T-helper 17 cell (primary cell): ENCODE measurements around the gene FAHD2B. TPM values are rescaled to one million over a fixed set of nuclear protein-coding genes. Genes with fewer than 3 reads are reported as not detected.
A peak's percentile ranks its signal among the peaks of the same experiment; 100 is the strongest.
"Not testable (repeated sequence)": the region's sequence is repeated elsewhere in the genome, so short reads cannot be mapped to it uniquely, and the experiment has no call there.

Source experiments
- ATAC-seq: fragments of 150-1000 bp; cut with Tn5 transposase; 2 replicates; pipeline ENCODE4 v1.10.0; 2021; ENCODE audit warnings: mild to moderate bottlenecking, moderate library complexity
- DNase-seq, 3 donors: peaks; one replicate each; pipeline versions ENCODE4 v3.0.0 to v3.0.0-alpha.2; 2020 to 2021
- H3K9me3 ChIP-seq: one replicate; pipeline ENCODE4 v1.7.0; 2013; ENCODE audit warnings: low read length, mild to moderate bottlenecking; ENCODE audit not compliant: control insufficient read depth, poor library complexity, severe bottlenecking
- H3K27ac Mint-ChIP-seq: one replicate; pipeline ENCODE4 v1.8.0; 2022; ENCODE audit warnings: mild to moderate bottlenecking, moderate library complexity, mixed read lengths
- H3K27me3 Mint-ChIP-seq: one replicate; pipeline ENCODE4 v1.8.0; 2022; ENCODE audit warnings: mixed read lengths
- H3K36me3 Mint-ChIP-seq: one replicate; pipeline ENCODE4 v1.8.0; 2022; ENCODE audit warnings: low read depth, mixed read lengths
- H3K4me1 Mint-ChIP-seq: one replicate; pipeline ENCODE4 v1.8.0; 2022; ENCODE audit warnings: mild to moderate bottlenecking, mixed read lengths
- H3K4me3 Mint-ChIP-seq: one replicate; pipeline ENCODE4 v1.8.0; 2022; ENCODE audit warnings: mild to moderate bottlenecking, moderate library complexity, mixed read lengths
- total RNA-seq, 4 donors: library from RNA in 2 of 4; stranded (reverse) in 2 of 4; gene quantifications; one replicate each; pipeline ENCODE4 v1.2.3 and lab custom pipeline; 2022 to 2026

The FAHD2B gene
- total RNA-seq, 2 donors from 2014 or later, result 16.9 to 21.4 TPM

DNA sequence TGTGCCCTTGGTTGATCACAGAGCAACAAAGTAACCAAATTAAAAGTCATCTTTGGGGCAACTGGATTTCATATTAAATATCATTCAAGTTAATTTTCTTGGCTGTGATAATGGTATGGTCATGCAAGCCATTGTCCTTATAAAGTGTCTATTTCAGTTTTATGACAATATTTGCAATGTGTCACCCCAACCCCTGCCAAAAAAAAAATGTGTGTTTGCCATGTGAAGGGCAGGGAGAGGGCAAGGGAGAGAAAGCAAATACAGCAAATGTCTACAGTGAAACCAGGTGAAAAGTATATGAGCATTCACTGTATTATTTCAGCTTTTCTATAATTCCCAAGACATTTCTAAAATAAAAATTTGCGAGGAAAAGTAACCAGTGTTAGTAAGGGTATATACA, 6.0 kb downstream of the FAHD2B start:
- H3K4me3 Mint-ChIP-seq, H3K4me1 Mint-ChIP-seq, H3K9me3 ChIP-seq, H3K36me3 Mint-ChIP-seq, ATAC-seq, H3K27ac Mint-ChIP-seq, H3K27me3 Mint-ChIP-seq, DNase-seq: not testable (repeated sequence)

DNA sequence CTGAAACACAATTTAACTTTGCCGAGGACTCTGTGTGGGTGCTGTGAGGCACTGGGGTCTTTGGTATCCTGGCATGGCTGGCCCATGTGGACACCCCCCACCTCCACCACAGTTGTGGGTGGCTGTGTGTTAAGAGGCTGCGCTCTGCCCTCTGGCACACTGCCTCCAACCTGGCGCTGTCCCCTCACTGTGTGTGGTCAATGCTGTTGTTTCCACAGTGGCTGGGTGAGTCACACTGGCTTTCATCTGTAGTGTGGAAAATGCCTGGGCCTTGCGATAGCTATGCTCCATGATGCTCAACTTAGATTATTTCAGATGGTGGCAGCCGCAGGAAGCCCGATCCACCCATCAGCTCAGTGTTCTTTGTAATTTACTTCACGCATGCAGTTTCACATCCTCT, 9.6 kb downstream of the FAHD2B start:
- not testable (repeated sequence) for H3K27me3 Mint-ChIP-seq, H3K27ac Mint-ChIP-seq, DNase-seq, H3K4me1 Mint-ChIP-seq, H3K9me3 ChIP-seq, ATAC-seq, H3K4me3 Mint-ChIP-seq, H3K36me3 Mint-ChIP-seq

DNA sequence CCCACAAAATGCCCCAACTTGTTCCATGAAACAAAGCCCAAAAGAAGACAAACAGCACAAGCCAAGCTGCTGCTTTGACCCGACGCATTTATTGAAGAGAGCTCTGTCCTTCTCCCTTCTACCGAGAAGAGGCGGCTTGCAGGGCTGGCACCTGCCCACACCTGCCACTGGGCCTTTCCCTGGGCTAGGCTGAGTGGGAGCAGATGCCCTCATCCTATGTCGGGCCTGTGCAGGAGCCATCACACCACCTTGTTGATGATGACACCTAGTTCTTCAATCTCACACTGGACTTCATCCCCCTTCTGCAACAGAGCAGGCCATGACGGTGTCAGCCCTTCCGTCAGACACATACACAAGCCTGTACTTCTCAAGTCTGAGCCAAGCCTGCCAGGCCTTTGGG, 11.2 kb downstream of the FAHD2B start:
- not testable (repeated sequence) for H3K27ac Mint-ChIP-seq, H3K27me3 Mint-ChIP-seq, H3K9me3 ChIP-seq, H3K4me3 Mint-ChIP-seq, H3K36me3 Mint-ChIP-seq, ATAC-seq, H3K4me1 Mint-ChIP-seq, DNase-seq

DNA sequence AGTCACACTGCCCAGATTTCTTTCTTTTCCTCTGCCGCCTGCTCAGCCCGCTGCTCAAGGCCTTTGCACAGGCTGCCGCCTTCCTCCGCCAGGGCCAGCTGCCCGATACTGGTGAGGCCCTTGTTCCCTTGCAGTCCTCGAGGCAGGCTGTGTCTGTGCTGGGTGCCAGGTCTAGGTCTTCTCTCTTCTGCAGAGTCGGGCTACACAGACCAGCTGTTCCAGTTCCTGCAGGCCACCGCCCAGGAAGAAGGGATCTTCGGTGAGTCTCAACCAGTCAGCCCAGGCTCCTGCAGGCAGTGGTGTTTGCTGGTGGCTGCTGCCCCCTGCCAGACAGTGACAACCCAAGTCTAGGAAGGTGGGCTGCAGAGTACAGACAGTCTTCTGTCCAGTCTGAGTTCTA, 12.5 kb downstream of the FAHD2B start:
- not testable (repeated sequence) for H3K4me3 Mint-ChIP-seq, H3K4me1 Mint-ChIP-seq, H3K9me3 ChIP-seq, ATAC-seq, DNase-seq, H3K36me3 Mint-ChIP-seq, H3K27me3 Mint-ChIP-seq
- peak overlapping the region; percentile 54 for H3K27ac Mint-ChIP-seq

DNA sequence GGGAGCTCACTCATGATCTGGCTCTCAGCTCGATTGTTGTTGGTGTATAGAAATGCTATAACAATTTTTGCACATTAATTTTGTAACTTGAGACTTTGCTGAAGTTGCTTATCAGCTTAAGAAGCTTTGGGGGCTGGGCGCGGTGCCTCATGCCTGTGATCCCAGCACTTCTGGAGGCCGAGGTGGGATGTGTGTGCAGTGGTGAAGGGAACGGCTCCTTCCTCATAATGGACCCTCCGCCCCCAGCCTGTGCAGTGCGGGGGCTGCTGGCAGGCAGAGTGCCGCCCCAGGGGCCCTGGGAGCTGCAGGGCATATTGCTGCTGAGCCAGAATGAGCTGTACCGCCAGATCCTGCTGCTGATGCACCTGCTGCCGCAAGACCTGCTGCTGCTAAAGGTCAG, 13.8 kb downstream of the FAHD2B start:
- not testable (repeated sequence) for H3K27me3 Mint-ChIP-seq, H3K9me3 ChIP-seq, ATAC-seq, H3K4me3 Mint-ChIP-seq, H3K4me1 Mint-ChIP-seq, H3K27ac Mint-ChIP-seq, DNase-seq, H3K36me3 Mint-ChIP-seq

DNA sequence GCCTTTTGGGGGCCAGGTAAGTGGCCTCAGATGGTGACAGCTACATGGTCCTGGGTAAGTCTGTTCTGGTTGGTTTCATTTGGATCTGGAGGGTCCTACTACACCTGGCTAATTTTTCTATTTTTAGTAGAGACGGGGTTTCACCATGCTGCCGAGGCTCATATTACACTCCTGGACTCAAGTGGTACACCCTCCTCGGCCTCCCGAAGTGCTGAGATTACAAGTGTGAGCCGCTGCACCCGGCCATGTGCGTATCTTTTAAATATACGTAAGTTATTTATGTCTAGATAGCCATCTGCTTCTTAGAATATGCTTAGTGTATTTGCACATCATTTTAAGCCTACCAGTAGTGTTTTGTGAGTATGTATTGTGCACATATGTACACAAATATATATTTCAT, 17.5 kb downstream of the FAHD2B start:
- H3K4me3 Mint-ChIP-seq, H3K27me3 Mint-ChIP-seq, H3K36me3 Mint-ChIP-seq, ATAC-seq, H3K4me1 Mint-ChIP-seq, DNase-seq, H3K27ac Mint-ChIP-seq, H3K9me3 ChIP-seq: not testable (repeated sequence)

DNA sequence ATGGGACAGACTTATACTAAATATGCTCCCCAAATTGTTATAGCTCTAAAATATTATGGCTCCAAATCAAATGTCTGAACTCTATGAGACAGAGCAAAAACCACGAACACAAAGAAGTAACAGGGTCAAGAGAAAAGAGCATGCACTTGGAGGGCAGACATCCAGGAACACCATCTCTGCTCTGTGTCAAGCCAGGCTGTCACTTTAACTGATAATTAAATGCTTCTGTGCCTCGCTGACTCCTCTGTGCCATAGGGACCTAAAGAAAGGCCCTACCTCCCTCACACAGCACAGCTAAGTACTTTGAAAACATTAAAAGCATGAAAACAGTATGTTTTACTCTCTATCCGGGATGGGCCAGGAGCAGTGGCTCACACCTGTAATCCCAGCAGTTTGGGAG, 23.8 kb downstream of the FAHD2B start:
- not testable (repeated sequence) for H3K27ac Mint-ChIP-seq, H3K4me3 Mint-ChIP-seq, DNase-seq, H3K4me1 Mint-ChIP-seq, H3K36me3 Mint-ChIP-seq, ATAC-seq, H3K9me3 ChIP-seq
- peaks cover 15% of the 10 kb centered on the region for H3K27me3 Mint-ChIP-seq

DNA sequence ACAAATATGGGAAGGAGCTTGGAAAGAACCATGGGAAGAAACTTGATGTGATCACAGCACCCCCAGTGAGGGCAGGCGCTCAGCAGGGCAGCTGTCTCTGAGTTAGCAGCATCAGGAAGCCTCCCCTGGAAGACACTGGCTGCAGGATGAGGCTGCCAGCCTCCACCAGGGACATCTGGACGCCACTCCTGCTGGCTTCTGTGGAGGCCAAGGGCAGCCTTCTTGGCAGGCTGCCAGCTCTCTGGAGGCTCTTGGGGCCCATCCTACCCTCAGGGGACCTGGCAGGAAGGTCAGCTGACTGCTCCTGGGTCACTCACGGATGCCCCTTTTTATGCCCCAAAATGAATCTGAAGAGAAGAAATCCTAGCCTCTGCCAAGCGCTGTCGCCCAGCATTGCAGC, 26.0 kb downstream of the FAHD2B start:
- H3K9me3 ChIP-seq, H3K4me3 Mint-ChIP-seq, ATAC-seq, H3K36me3 Mint-ChIP-seq, H3K4me1 Mint-ChIP-seq, H3K27ac Mint-ChIP-seq, DNase-seq: not testable (repeated sequence)
- H3K27me3 Mint-ChIP-seq, result peaks cover 25% of the 10 kb centered on the region

DNA sequence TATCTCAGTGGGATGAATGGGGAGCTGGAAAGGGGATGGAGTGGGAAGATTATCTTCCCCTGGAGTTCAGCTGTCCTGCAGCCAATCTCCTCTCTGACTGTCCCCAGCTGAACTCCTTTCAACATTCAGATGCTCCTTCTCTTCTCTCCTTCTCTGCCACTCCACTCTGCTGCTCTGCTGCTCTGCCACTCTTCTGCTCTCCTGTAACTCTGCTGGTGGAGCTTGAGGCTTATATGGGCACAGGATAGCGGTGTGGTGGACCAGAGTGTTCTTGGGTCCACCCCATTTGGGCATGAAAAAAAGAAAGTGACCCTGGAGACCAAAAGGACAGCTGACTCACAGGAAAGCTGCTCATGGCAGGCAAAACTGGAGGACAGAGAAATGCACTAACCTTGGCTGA, 26.6 kb downstream of the FAHD2B start:
- H3K27ac Mint-ChIP-seq, result no peak overlapping the region
- no peak for DNase-seq

DNA sequence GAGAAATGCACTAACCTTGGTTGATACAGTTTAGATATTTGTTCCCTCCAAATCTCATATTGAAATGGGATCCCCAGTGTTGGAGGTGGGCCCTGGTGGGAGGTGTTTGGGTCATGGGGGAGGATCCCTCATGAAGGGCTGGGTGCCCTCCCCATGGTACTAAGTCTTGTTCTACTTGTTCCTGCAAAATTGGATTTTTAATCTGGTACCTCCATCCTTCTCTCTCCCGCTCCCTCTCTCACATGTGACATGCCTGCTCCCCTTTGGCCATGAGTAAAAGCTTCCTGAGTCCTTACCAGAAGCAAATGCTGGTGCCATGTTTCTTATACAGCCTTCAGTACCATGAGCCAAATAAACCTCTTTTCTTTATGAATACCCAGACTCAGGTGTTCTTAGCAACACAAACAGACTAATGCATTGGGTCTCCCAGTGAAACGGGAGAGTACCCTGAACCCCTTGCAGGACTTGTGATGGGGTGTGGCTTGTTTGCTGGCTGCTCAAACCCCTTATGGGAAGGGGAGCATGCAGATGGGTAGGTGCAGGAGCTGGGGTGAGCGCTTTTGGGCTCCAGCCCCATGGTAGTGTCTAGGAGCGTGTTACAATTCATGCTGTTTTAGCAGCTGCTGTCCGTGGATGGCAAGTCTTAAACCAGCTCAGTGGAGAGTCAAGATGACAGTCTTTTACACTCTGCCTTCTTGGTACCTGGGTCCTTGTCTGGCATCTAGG, 27.2 kb downstream of the FAHD2B start:
- Mint-ChIP-seq H3K27me3 (peaks cover 30% of the 10 kb centered on the region), H3K36me3 (peaks cover 3% of the 10 kb centered on the region), H3K4me3 (no peak overlapping the region), H3K27ac (no peak overlapping the region), H3K4me1 (no peaks in the 10 kb centered on the region)
- no peak for ATAC-seq
- H3K9me3 ChIP-seq, result no peaks in the 10 kb centered on the region
- DNase-seq, result no peak

More for the DNA sequence above, 26.6 kb downstream of the FAHD2B start:
- Mint-ChIP-seq H3K36me3 (no peaks in the 10 kb centered on the region), H3K4me3 (no peak overlapping the region), H3K4me1 (no peaks in the 10 kb centered on the region), H3K27me3 (peaks cover 25% of the 10 kb centered on the region)
- ATAC-seq, result no peak
- H3K9me3 ChIP-seq, result no peaks in the 10 kb centered on the region

DNA sequence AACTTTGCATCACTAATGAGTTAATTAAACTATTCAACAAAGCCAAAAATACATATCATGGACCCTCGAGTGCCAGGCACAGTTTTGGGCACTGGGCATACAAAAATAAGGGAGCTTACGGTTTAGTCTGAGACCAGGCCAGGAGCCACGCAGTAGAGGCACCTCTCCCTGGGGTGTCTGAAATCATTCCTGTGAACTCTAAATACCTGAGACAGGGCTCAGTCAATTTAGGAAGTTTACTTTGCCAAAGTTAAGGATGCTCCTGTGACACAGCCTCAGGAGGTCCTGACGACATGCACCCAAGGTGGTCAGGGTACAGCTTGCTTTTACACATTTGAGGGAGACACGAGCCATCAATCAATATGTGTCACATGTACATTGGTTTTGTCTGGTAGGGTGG, 28.7 kb downstream of the FAHD2B start:
- not testable (repeated sequence) for H3K36me3 Mint-ChIP-seq, DNase-seq, H3K27ac Mint-ChIP-seq, ATAC-seq, H3K9me3 ChIP-seq, H3K4me3 Mint-ChIP-seq, H3K4me1 Mint-ChIP-seq
- peaks cover 30% of the 10 kb centered on the region for H3K27me3 Mint-ChIP-seq

DNA sequence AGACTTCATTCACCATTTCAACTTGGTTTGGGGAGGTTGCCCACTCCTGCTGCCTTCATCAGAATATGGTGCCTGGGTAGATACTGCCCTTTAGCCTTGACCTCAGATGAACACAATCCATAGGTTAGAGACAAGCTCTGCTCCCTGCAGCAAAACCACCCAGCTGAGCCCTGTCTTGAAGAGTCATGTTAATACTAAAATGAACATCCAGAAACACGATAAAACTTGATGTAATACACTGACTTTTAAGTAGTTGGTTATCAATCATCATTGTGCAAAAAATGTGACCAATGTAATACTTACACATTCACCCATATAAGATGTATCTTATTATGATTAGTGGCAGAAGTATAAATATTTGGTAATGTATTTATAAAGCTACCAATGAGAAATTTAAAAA, 32.7 kb downstream of the FAHD2B start:
- H3K36me3 Mint-ChIP-seq, DNase-seq: not testable (repeated sequence)

DNA sequence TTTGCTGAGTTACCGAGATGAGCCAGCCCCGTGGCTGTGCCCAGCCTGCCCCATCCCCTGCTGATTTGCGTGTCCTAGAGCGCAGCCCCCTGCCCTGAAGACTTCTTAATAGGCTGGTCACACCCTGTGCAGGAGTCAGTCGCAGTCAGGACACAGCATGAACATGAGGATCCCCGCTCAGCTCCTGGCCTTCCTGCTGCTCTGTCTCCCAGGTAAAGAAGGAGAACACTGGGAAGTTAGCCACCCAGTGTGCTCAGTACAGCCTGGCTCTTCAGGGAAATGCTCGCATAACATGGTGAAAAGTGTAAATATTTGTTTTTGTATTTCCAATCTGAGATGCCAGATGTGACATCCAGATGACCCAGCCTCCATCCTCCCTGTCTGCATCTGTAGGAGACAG, 34.9 kb downstream of the FAHD2B start:
- not testable (repeated sequence) for H3K9me3 ChIP-seq, H3K4me3 Mint-ChIP-seq, ATAC-seq, DNase-seq, H3K4me1 Mint-ChIP-seq, H3K36me3 Mint-ChIP-seq, H3K27ac Mint-ChIP-seq
- peaks cover 22% of the 10 kb centered on the region for H3K27me3 Mint-ChIP-seq

More for the DNA sequence above, 32.7 kb downstream of the FAHD2B start:
- not testable (repeated sequence) for ATAC-seq, H3K4me3 Mint-ChIP-seq, H3K9me3 ChIP-seq, H3K4me1 Mint-ChIP-seq, H3K27ac Mint-ChIP-seq
- peaks cover 22% of the 10 kb centered on the region for H3K27me3 Mint-ChIP-seq

DNA sequence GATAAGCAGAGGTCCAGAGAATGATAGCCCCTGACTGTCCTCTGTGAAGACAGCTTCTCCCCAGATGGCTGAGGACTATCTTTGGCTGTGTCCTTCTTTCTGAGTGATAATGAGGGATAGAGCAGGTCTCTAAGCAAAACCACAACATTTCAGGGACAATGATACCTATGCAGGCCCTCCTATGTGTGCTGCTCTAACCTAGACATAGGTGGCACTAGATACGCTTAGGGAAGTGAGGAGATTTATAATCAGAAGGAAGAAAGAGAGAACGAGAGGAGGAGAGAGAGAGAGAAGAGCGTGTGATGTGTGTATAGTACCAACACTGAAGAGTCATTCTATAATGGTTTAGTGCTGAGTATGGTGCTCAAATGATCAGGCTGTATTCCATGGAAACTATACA, 38.5 kb downstream of the FAHD2B start:
- H3K27ac Mint-ChIP-seq, H3K4me3 Mint-ChIP-seq, H3K9me3 ChIP-seq, H3K4me1 Mint-ChIP-seq, DNase-seq, H3K36me3 Mint-ChIP-seq, ATAC-seq: not testable (repeated sequence)
- peaks cover 17% of the 10 kb centered on the region for H3K27me3 Mint-ChIP-seq
